HG02642 (cell line): ENCODE results near the gene SMPD3.

ENCODE experiments used
- ATAC-seq: cut with Tn5 transposase; IDR thresholded peaks from one replicate; pipeline ENCODE4 v1.9.1; 2021; ENCODE audit warnings: mild to moderate bottlenecking; ENCODE audit not compliant: unreplicated experiment, poor library complexity

The SMPD3 gene

GRCh38 chr16:68473358-68474070 is 25.2 kb upstream of the SMPD3 start:
- ATAC-seq, result no peak

- no peak for ATAC-seq
These were observed 24.3 kb upstream of the SMPD3 start for GRCh38 chr16:68472581-68472980.

- peak; percentile 85 for ATAC-seq
These were observed 22.3 kb upstream of the SMPD3 start for GRCh38 chr16:68470461-68471150.

GRCh38 chr16:68469796-68470460 is 21.6 kb upstream of the SMPD3 start:
- peak; percentile 25 for ATAC-seq

GRCh38 chr16:68468842-68469241 is 20.5 kb upstream of the SMPD3 start:
- no peak for ATAC-seq

GRCh38 chr16:68466174-68466573 is 17.9 kb upstream of the SMPD3 start:
- no peak for ATAC-seq

- ATAC-seq, result no peak
These were observed 15.6 kb upstream of the SMPD3 start for GRCh38 chr16:68463904-68464303.

GRCh38 chr16:68460067-68460466 is 11.8 kb upstream of the SMPD3 start:
- no peak for ATAC-seq

- no peak for ATAC-seq
These were observed 11.1 kb upstream of the SMPD3 start for GRCh38 chr16:68459457-68459856.

- ATAC-seq, result no peak
These were observed 10.2 kb upstream of the SMPD3 start for GRCh38 chr16:68458551-68458950.

- no peak for ATAC-seq
These were observed 9.8 kb upstream of the SMPD3 start for GRCh38 chr16:68458101-68458500.

GRCh38 chr16:68455631-68456030 is 7.3 kb upstream of the SMPD3 start:
- no peak for ATAC-seq

- ATAC-seq, result no peak
These were observed 6.7 kb upstream of the SMPD3 start for GRCh38 chr16:68454920-68455435.

GRCh38 chr16:68453816-68454215 is 5.5 kb upstream of the SMPD3 start:
- no peak for ATAC-seq

GRCh38 chr16:68452176-68452575 is 3.9 kb upstream of the SMPD3 start:
- ATAC-seq, result no peak

GRCh38 chr16:68451676-68452075 is 3.4 kb upstream of the SMPD3 start:
- no peak for ATAC-seq

GRCh38 chr16:68450741-68451255 is 2.5 kb upstream of the SMPD3 start:
- ATAC-seq, result no peak

- ATAC-seq, result peak; percentile 19
These were observed 502 bp downstream of the SMPD3 start for GRCh38 chr16:68447653-68448359.

GRCh38 chr16:68446681-68447652 is 1.3 kb downstream of the SMPD3 start:
- ATAC-seq, result no peak
